Right lobe of liver (tissue), 4 donors: Measurements from ENCODE around the gene NR1D2.

Experiments used
- POLR2A ChIP-seq: fragments of 450-650 bp; IDR thresholded peaks from one replicate; pipeline ENCODE4 v1.6.1; 2017; ENCODE audit warnings: antibody characterized with exemption, mild to moderate bottlenecking
- TF ChIP-seq, protein P1 (sequence below), 4 donors: fragments of 200-600 bp in 3 of 4; fragments of 450-650 bp in 1 of 4; IDR thresholded peaks; one replicate each; pipeline versions ENCODE4 v1.5.1 to v1.8.0; 2016 to 2022; ENCODE audit warnings: antibody characterized with exemption in 4 of 4, mild to moderate bottlenecking in 2 of 4
- donor health status: DM: no; HTN: no; CAD: no.
- donor health status: DM: no; HTN: no; CAD: no.
- donor health status: DM: no; HTN: yes; CAD: no.

DNA sequence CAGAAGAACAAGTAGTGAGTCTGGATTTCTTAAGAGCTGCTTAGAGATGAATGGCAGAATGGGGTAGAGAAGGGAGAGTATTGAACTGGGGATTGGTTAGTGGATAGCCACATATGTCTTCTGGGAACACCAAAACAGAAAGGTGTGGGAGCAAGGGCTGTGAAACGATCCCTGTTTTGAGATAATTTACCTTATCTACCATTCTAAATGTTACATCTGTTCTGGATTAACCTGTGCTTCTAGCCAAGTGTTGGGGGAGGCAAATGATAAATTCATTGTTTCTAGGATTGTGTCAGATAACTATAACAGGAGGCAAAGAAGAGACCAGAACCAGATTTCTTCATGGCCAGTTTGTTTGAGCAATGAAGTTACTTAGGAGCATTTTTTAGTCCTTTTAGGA, 8.4 kb downstream of the NR1D2 start:
- TF ChIP-seq POLR2A, result no peak
- TF ChIP-seq, protein P1, sequence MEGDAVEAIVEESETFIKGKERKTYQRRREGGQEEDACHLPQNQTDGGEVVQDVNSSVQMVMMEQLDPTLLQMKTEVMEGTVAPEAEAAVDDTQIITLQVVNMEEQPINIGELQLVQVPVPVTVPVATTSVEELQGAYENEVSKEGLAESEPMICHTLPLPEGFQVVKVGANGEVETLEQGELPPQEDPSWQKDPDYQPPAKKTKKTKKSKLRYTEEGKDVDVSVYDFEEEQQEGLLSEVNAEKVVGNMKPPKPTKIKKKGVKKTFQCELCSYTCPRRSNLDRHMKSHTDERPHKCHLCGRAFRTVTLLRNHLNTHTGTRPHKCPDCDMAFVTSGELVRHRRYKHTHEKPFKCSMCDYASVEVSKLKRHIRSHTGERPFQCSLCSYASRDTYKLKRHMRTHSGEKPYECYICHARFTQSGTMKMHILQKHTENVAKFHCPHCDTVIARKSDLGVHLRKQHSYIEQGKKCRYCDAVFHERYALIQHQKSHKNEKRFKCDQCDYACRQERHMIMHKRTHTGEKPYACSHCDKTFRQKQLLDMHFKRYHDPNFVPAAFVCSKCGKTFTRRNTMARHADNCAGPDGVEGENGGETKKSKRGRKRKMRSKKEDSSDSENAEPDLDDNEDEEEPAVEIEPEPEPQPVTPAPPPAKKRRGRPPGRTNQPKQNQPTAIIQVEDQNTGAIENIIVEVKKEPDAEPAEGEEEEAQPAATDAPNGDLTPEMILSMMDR (IDR thresholded peaks at IDR 0.05), result no peak
